Glutamatergic neuron (in vitro differentiated cells): Measurements from ENCODE around the gene MYH3. TPM values are rescaled to one million over a fixed set of nuclear protein-coding genes. Genes with fewer than 3 reads are reported as not detected.

Experiments used
- DNase-seq: peaks from one replicate; pipeline ENCODE4 v3.0.0; 2022
- H3K27ac Mint-ChIP-seq: one replicate; pipeline ENCODE4 v1.8.0; 2020; ENCODE audit warnings: mild to moderate bottlenecking, mixed read lengths, inconsistent platforms; ENCODE audit not compliant: unreplicated experiment
- H3K27me3 Mint-ChIP-seq: one replicate; pipeline ENCODE4 v1.8.0; 2020; ENCODE audit warnings: mild to moderate bottlenecking, moderate library complexity, mixed read lengths, inconsistent platforms; ENCODE audit not compliant: unreplicated experiment
- H3K36me3 Mint-ChIP-seq: one replicate; pipeline ENCODE4 v1.8.0; 2020; ENCODE audit warnings: mild to moderate bottlenecking, mixed read lengths, inconsistent platforms; ENCODE audit not compliant: unreplicated experiment
- H3K4me1 Mint-ChIP-seq: one replicate; pipeline ENCODE4 v1.8.0; 2020; ENCODE audit warnings: mild to moderate bottlenecking, low read depth, mixed read lengths, inconsistent platforms; ENCODE audit not compliant: unreplicated experiment
- H3K4me3 Mint-ChIP-seq: one replicate; pipeline ENCODE4 v1.8.0; 2020; ENCODE audit warnings: mild to moderate bottlenecking, mixed read lengths, inconsistent platforms; ENCODE audit not compliant: unreplicated experiment
- H3K9me3 Mint-ChIP-seq: one replicate; pipeline ENCODE4 v1.8.0; 2020; ENCODE audit warnings: mild to moderate bottlenecking, moderate library complexity, mixed read lengths, inconsistent platforms; ENCODE audit not compliant: unreplicated experiment
- CTCF ChIP-seq: fragments of 200-600 bp; sonication (generic); IDR thresholded peaks from one replicate; pipeline ENCODE4 v1.5.0; 2021; ENCODE audit not compliant: partially characterized antibody, unreplicated experiment
- total RNA-seq: library from RNA; stranded (reverse); fragmentation: NEBNext Ultra II Directional; extraction: Animal tissue kit (Norgen Biotek cat#: 25700); gene quantifications from one replicate; pipeline ENCODE4 v1.2.1, GENCODE V29; 2021; ENCODE audit not compliant: unreplicated experiment

Gene MYH3
- total RNA-seq, 1 donor from 2014 or later, result 2.1 TPM

- H3K9me3 Mint-ChIP-seq, result peaks cover 1% of the 10 kb centered on the region
- H3K4me3 Mint-ChIP-seq, result no peak overlapping the region
- DNase-seq, result no peak
- no peaks in the 10 kb centered on the region for H3K4me1 Mint-ChIP-seq
- peaks cover 5% of the 10 kb centered on the region for H3K27me3 Mint-ChIP-seq
- H3K27ac Mint-ChIP-seq, result no peak overlapping the region
- TF ChIP-seq CTCF, result no peak
- no peaks in the 10 kb centered on the region for H3K36me3 Mint-ChIP-seq
Measured at GRCh38 chr17:10623737-10624338, 33.3 kb downstream of the MYH3 start.

DNA sequence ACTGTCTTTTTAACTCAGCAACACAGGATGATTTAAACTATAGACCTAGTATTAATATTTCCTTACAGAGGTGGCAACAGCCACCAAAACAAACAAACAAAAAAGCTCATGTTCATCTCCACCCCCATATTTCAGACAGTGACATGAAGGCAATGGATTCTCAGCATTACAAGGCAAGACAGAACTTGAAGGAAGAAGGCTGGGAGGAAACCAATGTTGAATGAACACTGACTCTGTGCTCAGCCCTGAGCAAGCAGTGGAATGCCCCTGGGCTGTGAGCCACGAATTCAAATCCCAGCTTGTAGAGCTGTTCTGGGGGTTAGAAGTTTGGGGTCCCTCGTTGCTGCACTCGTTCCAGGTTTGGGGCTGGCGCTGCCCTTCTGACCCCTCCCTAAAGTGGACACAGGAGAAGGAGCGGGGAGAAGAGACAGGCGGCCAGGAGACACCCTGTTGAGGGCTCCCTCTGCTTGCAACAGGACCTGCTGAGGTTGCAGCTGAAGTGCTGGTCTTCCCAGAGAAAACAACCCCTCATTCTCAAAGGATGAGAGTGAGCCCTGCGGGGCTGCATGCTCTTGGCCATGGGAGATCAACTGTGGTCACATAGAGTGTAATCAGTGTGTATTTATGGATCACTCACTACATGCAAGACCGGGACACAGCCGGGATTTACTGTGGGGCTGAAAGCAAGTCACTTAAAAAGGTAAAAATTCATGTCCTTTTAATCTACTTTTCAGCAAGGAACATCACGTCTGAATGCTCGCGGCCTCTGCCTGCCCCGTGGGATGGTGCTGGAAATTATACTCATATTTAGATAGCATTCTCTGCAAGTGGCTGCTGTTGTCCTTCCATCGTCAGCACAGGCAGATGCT lies 34.3 kb downstream of the MYH3 start:
- H3K4me3 Mint-ChIP-seq, result no peak overlapping the region
- no peaks in the 10 kb centered on the region for H3K36me3 Mint-ChIP-seq
- no peak overlapping the region for H3K27ac Mint-ChIP-seq
- H3K4me1 Mint-ChIP-seq, result no peaks in the 10 kb centered on the region
- DNase-seq, result no peak
- TF ChIP-seq CTCF, result no peak
- peaks cover 4% of the 10 kb centered on the region for H3K9me3 Mint-ChIP-seq
- H3K27me3 Mint-ChIP-seq, result peaks cover 5% of the 10 kb centered on the region

DNA sequence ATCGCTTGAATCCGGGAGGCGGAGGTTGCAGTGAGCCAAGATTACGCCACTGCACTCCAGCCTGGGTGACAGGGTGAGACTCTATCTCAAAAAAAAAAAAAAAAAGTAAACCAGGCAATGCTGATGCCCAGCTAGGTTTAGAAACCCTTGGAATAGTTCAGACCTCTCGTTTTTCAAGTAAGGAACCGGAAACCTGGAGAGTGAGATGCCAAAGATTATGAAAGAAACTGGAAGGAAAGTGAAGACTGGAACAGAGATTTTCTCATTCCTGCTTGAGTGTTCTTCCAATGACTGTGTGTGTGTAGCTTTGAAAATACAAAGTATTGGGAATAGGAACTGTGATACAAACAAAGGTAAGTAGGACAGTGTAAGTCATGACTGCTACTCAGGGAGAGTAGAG lies 35.7 kb downstream of the MYH3 start:
- Mint-ChIP-seq H3K4me1 (no peaks in the 10 kb centered on the region), H3K27ac (no peak overlapping the region), H3K36me3 (no peaks in the 10 kb centered on the region), H3K4me3 (no peak overlapping the region), H3K27me3 (peaks cover 3% of the 10 kb centered on the region), H3K9me3 (peaks cover 4% of the 10 kb centered on the region)
- DNase-seq, result no peak
- TF ChIP-seq CTCF, result no peak

GRCh38 chr17:10620823-10621222 lies 36.3 kb downstream of the MYH3 start:
- Mint-ChIP-seq H3K36me3 (no peaks in the 10 kb centered on the region), H3K4me1 (no peaks in the 10 kb centered on the region), H3K27ac (no peak overlapping the region), H3K27me3 (peaks cover 3% of the 10 kb centered on the region), H3K9me3 (peaks cover 4% of the 10 kb centered on the region), H3K4me3 (no peak overlapping the region)
- DNase-seq, result no peak
- TF ChIP-seq CTCF, result no peak

DNA sequence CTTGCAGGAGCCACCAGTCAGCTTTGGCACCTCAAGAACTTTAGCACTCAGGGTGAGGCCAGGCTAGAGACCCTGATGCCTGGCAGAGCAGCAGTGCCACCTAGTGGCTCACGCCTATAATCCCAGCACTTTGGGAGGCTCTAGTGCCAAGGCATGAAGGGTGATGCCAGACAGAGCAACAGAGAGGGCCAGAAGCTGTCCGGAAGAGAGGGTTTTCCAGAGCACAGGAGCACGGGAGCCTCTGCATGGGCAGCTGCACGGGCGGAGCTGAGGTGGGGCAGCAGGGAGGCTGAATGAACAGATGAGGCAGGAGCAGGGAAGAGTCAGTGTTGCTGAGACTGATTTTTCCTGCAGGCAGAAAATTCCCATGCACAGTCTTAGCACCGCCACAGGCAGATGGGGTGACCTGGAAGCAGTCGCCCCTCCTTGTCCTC lies 38.9 kb downstream of the MYH3 start:
- Mint-ChIP-seq H3K4me3 (no peak overlapping the region), H3K9me3 (peaks cover 4% of the 10 kb centered on the region), H3K4me1 (peaks cover 2% of the 10 kb centered on the region), H3K27me3 (peaks cover 5% of the 10 kb centered on the region), H3K36me3 (no peaks in the 10 kb centered on the region), H3K27ac (no peak overlapping the region)
- DNase-seq, result peak; percentile 75
- TF ChIP-seq CTCF, result peak; percentile 85
